NCI-H2227 (cell line): ENCODE results near the gene OPTC.

Experiments
- DNase-seq: peaks from one replicate; lab custom pipeline; 2025; ENCODE audit not compliant: unreplicated experiment; lab: John Stamatoyannopoulos, UW

Gene OPTC

GRCh38 chr1:203534012-203534411 is 40.1 kb downstream of the OPTC start:
- no peak for DNase-seq

GRCh38 chr1:203534526-203534925 is 40.6 kb downstream of the OPTC start:
- DNase-seq: no peak

GRCh38 chr1:203536575-203536974 is 42.6 kb downstream of the OPTC start:
- no peak for DNase-seq

- no peak for DNase-seq
These were observed 43.1 kb downstream of the OPTC start for GRCh38 chr1:203536980-203537455.

GRCh38 chr1:203537806-203538464 is 44.0 kb downstream of the OPTC start:
- DNase-seq: no peak

GRCh38 chr1:203538726-203539125 is 44.8 kb downstream of the OPTC start:
- no peak for DNase-seq

GRCh38 chr1:203539831-203540546 is 46.0 kb downstream of the OPTC start:
- no peak for DNase-seq

- DNase-seq: no peak
These were observed 50.5 kb downstream of the OPTC start for GRCh38 chr1:203544485-203544884.

GRCh38 chr1:203544978-203545816 is 51.2 kb downstream of the OPTC start:
- no peak for DNase-seq

- no peak for DNase-seq
These were observed 52.3 kb downstream of the OPTC start for GRCh38 chr1:203546274-203546673.

- no peak for DNase-seq
These were observed 53.2 kb downstream of the OPTC start for GRCh38 chr1:203547147-203547546.

GRCh38 chr1:203547771-203548421 is 53.9 kb downstream of the OPTC start:
- no peak for DNase-seq

GRCh38 chr1:203548892-203549291 is 54.9 kb downstream of the OPTC start:
- peak; percentile 40 for DNase-seq

- DNase-seq: no peak
These were observed 55.4 kb downstream of the OPTC start for GRCh38 chr1:203549309-203549708.

GRCh38 chr1:203550846-203551245 is 56.9 kb downstream of the OPTC start:
- DNase-seq: no peak

GRCh38 chr1:203551550-203551949 is 57.6 kb downstream of the OPTC start:
- no peak for DNase-seq

- DNase-seq: no peak
These were observed 59.5 kb downstream of the OPTC start for GRCh38 chr1:203553496-203553895.

- DNase-seq: no peak
These were observed 60.1 kb downstream of the OPTC start for GRCh38 chr1:203554071-203554470.

- peak; percentile 29 for DNase-seq
These were observed 61.1 kb downstream of the OPTC start for GRCh38 chr1:203555076-203555475.

GRCh38 chr1:203555511-203556046 is 61.6 kb downstream of the OPTC start:
- peak; percentile 35 for DNase-seq
